WTC11 (cell line): ENCODE measurements around the gene FAM110C. TPM values are rescaled to one million over a fixed set of nuclear protein-coding genes. Genes with fewer than 3 reads are reported as not detected.

Experiments used
- ATAC-seq: fragments of 200-7000 bp; cut with Tn5 transposase; 2 replicates; pipeline ENCODE4 v1.10.0; 2021; ENCODE audit warnings: mild to moderate bottlenecking, moderate library complexity
- CTCF ChIA-PET: fragments of 300-600 bp; sonication (Branson Sonifier 250); formaldehyde crosslinking; loops from one replicate; lab custom pipeline; 2021; ENCODE audit warnings: antibody characterized with exemption; lab: Charles Lee
- POLR2A ChIA-PET: fragments of 350-600 bp; sonication (Branson Sonifier 250); formaldehyde crosslinking; loops from one replicate; lab custom pipeline; 2021; ENCODE audit warnings: antibody characterized with exemption; lab: Charles Lee
- DNase-seq: peaks from one replicate; pipeline ENCODE4 v3.0.0; 2021; ENCODE audit warnings: low spot score
- H3K27ac Mint-ChIP-seq: 2 replicates; pipeline ENCODE4 v1.8.0; 2021; ENCODE audit warnings: mixed read lengths
- H3K27me3 Mint-ChIP-seq: 2 replicates; pipeline ENCODE4 v1.8.0; 2021; ENCODE audit warnings: low read depth, mild to moderate bottlenecking, moderate library complexity, mixed read lengths
- H3K36me3 Mint-ChIP-seq: 2 replicates; pipeline ENCODE4 v1.8.0; 2021; ENCODE audit warnings: mixed read lengths
- H3K4me1 Mint-ChIP-seq: 2 replicates; pipeline ENCODE4 v1.8.0; 2022; ENCODE audit warnings: mixed read lengths
- H3K4me3 Mint-ChIP-seq: 2 replicates; pipeline ENCODE4 v1.8.0; 2021; ENCODE audit warnings: mild to moderate bottlenecking, moderate library complexity, mixed read lengths
- H3K9me3 Mint-ChIP-seq: 2 replicates; pipeline ENCODE4 v1.8.0; 2021; ENCODE audit warnings: mixed read lengths
- ARID4B ChIP-seq: sonication (generic); formaldehyde crosslinking; IDR thresholded peaks from 2 replicates; pipeline ENCODE4 v1.8.0; 2023; ENCODE audit warnings: missing genetic modification reagents, mild to moderate bottlenecking, borderline replicate concordance
- ATF1 ChIP-seq: sonication (generic); formaldehyde crosslinking; IDR thresholded peaks from 2 replicates; pipeline ENCODE4 v1.8.1; 2023; ENCODE audit warnings: mild to moderate bottlenecking, moderate library complexity, missing genetic modification reagents
- ELF4 ChIP-seq: sonication (generic); formaldehyde crosslinking; IDR thresholded peaks from 2 replicates; pipeline ENCODE4 v1.8.1; 2022; ENCODE audit warnings: low read depth, mild to moderate bottlenecking, moderate library complexity, missing genetic modification reagents
- ETV6 ChIP-seq: sonication (generic); formaldehyde crosslinking; IDR thresholded peaks from 2 replicates; pipeline ENCODE4 v1.8.1; 2022; ENCODE audit warnings: mild to moderate bottlenecking, missing genetic modification reagents
- GABPB1 ChIP-seq: sonication (generic); formaldehyde crosslinking; IDR thresholded peaks from 2 replicates; pipeline ENCODE4 v1.8.1; 2023; ENCODE audit warnings: mild to moderate bottlenecking, missing genetic modification reagents
- GTF2I ChIP-seq: fragments of 250-450 bp; sonication (Bioruptor Pico); conservative IDR thresholded peaks from 2 replicates; pipeline ENCODE4 v1.4.0; 2021; ENCODE audit warnings: mild to moderate bottlenecking
- MLX ChIP-seq: sonication (generic); formaldehyde crosslinking; IDR thresholded peaks from 2 replicates; pipeline ENCODE4 v1.8.1; 2023; ENCODE audit warnings: mild to moderate bottlenecking, missing genetic modification reagents, moderate library complexity
- NFATC4 ChIP-seq: fragments of 250-450 bp; sonication (Bioruptor Pico); IDR thresholded peaks from 2 replicates; pipeline ENCODE4 v1.9.0; 2021; ENCODE audit warnings: mild to moderate bottlenecking
- NFYB ChIP-seq: sonication (generic); formaldehyde crosslinking; conservative IDR thresholded peaks from 2 replicates; pipeline ENCODE4 v1.8.0; 2022; ENCODE audit warnings: low read depth, missing genetic modification reagents
- SOX15 ChIP-seq: fragments of 250-450 bp; sonication (Bioruptor Pico); IDR thresholded peaks from 2 replicates; pipeline ENCODE4 v1.9.0; 2021; ENCODE audit warnings: mild to moderate bottlenecking
- TEAD1 ChIP-seq: sonication (generic); formaldehyde crosslinking; IDR thresholded peaks from 2 replicates; pipeline ENCODE4 v1.8.0; 2022; ENCODE audit warnings: mild to moderate bottlenecking, missing genetic modification reagents
- USF2 ChIP-seq: sonication (generic); formaldehyde crosslinking; IDR thresholded peaks from 2 replicates; pipeline ENCODE4 v1.8.1; 2023; ENCODE audit warnings: mild to moderate bottlenecking, missing genetic modification reagents, moderate library complexity
- ZNF423 ChIP-seq: fragments of 250-450 bp; sonication (Bioruptor Pico); IDR thresholded peaks from 2 replicates; pipeline ENCODE4 v2.1.2; 2022; ENCODE audit warnings: mild to moderate bottlenecking, moderate library complexity
- ZNF671 ChIP-seq: fragments of 250-450 bp; sonication (Bioruptor Pico); IDR thresholded peaks from 2 replicates; pipeline ENCODE4 v1.8.0; 2021; ENCODE audit warnings: mild to moderate bottlenecking
- total RNA-seq: library from RNA; stranded (reverse); gene quantifications from 3 replicates; pipeline ENCODE4 v1.2.3, GENCODE V29; 2021
- TF ChIP-seq, protein P1 (sequence below): sonication (generic); formaldehyde crosslinking; IDR thresholded peaks from 2 replicates; pipeline ENCODE4 v1.8.0; 2022; ENCODE audit warnings: missing genetic modification reagents
- TF ChIP-seq, protein P2 (sequence below): fragments of 250-450 bp; sonication (Bioruptor Pico); IDR thresholded peaks from 2 replicates; pipeline ENCODE4 v2.1.2; 2022; ENCODE audit warnings: mild to moderate bottlenecking, moderate library complexity
- TF ChIP-seq, protein P3 (sequence below): sonication (generic); formaldehyde crosslinking; conservative IDR thresholded peaks from 2 replicates; pipeline ENCODE4 v1.8.1; 2022; ENCODE audit warnings: mild to moderate bottlenecking, missing genetic modification reagents
- TF ChIP-seq, protein P4 (sequence below): sonication (generic); formaldehyde crosslinking; IDR thresholded peaks from 2 replicates; pipeline ENCODE4 v1.8.0; 2023; ENCODE audit warnings: missing genetic modification reagents

The FAM110C gene
- total RNA-seq, 1 experiment from 2014 or later: 6.1 TPM

DNA sequence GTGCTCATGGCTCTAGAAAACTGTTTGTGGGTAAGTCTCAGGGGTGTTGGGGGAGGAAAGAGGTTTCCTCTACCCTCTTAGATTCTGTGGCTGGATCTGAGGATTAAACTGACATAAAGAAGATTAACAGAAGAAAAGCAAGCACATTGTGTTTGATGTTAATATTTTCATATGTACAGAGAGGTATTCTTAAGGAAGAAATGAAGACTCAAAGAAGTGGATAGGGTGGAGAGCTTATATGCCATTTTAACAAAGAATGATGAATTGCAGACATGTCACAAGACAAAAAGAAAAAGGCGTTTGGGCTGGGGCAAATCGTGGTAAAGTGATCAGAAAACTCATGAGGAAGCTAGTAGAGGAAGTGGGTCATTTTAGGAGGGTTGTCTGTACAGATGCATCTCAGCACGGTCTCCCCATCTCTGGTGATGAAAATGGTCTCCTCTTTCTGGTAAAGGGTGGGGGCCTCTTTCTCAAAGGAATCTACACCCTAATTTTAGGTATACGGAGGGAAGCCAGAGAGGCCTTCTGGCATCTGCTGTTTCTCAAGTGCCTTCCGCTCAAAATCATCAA, 17.8 kb downstream of the FAM110C start:
- Mint-ChIP-seq H3K9me3 (no peaks in the 10 kb centered on the region), H3K27ac (no peak overlapping the region), H3K4me3 (no peak overlapping the region), H3K36me3 (no peaks in the 10 kb centered on the region), H3K27me3 (peaks cover 3% of the 10 kb centered on the region; the same call in 1 of the 2 replicates), H3K4me1 (no peaks in the 10 kb centered on the region)
- DNase-seq: no peak
- no peak for TF ChIP-seq ELF4 (CRISPR knock-in tag)
- TF ChIP-seq ATF1 (CRISPR knock-in tag): no peak
- no peak for TF ChIP-seq NFYB (CRISPR knock-in tag)
- no peak for TF ChIP-seq NFATC4 (CRISPR knock-in tag)
- no peak for TF ChIP-seq MLX (CRISPR knock-in tag)
- TF ChIP-seq SOX15 (CRISPR knock-in tag): no peak
- TF ChIP-seq, protein P1, sequence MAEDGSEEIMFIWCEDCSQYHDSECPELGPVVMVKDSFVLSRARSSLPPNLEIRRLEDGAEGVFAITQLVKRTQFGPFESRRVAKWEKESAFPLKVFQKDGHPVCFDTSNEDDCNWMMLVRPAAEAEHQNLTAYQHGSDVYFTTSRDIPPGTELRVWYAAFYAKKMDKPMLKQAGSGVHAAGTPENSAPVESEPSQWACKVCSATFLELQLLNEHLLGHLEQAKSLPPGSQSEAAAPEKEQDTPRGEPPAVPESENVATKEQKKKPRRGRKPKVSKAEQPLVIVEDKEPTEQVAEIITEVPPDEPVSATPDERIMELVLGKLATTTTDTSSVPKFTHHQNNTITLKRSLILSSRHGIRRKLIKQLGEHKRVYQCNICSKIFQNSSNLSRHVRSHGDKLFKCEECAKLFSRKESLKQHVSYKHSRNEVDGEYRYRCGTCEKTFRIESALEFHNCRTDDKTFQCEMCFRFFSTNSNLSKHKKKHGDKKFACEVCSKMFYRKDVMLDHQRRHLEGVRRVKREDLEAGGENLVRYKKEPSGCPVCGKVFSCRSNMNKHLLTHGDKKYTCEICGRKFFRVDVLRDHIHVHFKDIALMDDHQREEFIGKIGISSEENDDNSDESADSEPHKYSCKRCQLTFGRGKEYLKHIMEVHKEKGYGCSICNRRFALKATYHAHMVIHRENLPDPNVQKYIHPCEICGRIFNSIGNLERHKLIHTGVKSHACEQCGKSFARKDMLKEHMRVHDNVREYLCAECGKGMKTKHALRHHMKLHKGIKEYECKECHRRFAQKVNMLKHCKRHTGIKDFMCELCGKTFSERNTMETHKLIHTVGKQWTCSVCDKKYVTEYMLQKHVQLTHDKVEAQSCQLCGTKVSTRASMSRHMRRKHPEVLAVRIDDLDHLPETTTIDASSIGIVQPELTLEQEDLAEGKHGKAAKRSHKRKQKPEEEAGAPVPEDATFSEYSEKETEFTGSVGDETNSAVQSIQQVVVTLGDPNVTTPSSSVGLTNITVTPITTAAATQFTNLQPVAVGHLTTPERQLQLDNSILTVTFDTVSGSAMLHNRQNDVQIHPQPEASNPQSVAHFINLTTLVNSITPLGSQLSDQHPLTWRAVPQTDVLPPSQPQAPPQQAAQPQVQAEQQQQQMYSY (CRISPR knock-in tag): no peak
- no peak for TF ChIP-seq TEAD1 (CRISPR knock-in tag)
- TF ChIP-seq GTF2I (CRISPR knock-in tag): no peak
- TF ChIP-seq ETV6 (CRISPR knock-in tag): no peak
- TF ChIP-seq ZNF423 (CRISPR knock-in tag): no peak
- TF ChIP-seq, protein P2, sequence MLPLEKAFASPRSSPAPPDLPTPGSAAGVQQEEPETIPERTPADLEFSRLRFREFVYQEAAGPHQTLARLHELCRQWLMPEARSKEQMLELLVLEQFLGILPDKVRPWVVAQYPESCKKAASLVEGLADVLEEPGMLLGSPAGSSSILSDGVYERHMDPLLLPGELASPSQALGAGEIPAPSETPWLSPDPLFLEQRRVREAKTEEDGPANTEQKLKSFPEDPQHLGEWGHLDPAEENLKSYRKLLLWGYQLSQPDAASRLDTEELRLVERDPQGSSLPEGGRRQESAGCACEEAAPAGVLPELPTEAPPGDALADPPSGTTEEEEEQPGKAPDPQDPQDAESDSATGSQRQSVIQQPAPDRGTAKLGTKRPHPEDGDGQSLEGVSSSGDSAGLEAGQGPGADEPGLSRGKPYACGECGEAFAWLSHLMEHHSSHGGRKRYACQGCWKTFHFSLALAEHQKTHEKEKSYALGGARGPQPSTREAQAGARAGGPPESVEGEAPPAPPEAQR: no peak
- TF ChIP-seq, protein P3, sequence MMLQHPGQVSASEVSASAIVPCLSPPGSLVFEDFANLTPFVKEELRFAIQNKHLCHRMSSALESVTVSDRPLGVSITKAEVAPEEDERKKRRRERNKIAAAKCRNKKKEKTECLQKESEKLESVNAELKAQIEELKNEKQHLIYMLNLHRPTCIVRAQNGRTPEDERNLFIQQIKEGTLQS (CRISPR knock-in tag): no peak
- TF ChIP-seq ZNF671 (CRISPR knock-in tag): no peak
- TF ChIP-seq GABPB1: no peak
- TF ChIP-seq, protein P4, sequence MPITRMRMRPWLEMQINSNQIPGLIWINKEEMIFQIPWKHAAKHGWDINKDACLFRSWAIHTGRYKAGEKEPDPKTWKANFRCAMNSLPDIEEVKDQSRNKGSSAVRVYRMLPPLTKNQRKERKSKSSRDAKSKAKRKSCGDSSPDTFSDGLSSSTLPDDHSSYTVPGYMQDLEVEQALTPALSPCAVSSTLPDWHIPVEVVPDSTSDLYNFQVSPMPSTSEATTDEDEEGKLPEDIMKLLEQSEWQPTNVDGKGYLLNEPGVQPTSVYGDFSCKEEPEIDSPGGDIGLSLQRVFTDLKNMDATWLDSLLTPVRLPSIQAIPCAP: no peak
- TF ChIP-seq ARID4B (CRISPR knock-in tag): no peak
- TF ChIP-seq USF2 (CRISPR knock-in tag): no peak
- POLR2A ChIA-PET: no interaction called here
- CTCF ChIA-PET: interaction anchor here (1.2 kb wide), 1 partner anchor 114 kb away, joined by 4 read pairs; no protein-coding TSS in a partner anchor
- no peak for ATAC-seq
